Astrocyte of the cerebellum (primary cell): ENCODE results near the gene PRPSAP2.
"Not testable (repeated sequence)": the region's sequence is repeated elsewhere in the genome, so short reads cannot be mapped to it uniquely, and the experiment has no call there.

Source experiments
- DNase-seq: peaks from one replicate; pipeline ENCODE4 v3.0.0-alpha.2; 2011; ENCODE audit warnings: low read depth
- H3K4me3 ChIP-seq: 2 replicates; pipeline ENCODE4 v1.5.1; 2011; ENCODE audit warnings: mild to moderate bottlenecking, low read depth, low read length, moderate library complexity
- in situ Hi-C: cut with HindIII; loops from 2 replicates; pipeline ENCODE4 v1.10.0; 2017; ENCODE audit warnings: low sequenced_read_pairs
- TF ChIP-seq, protein P1 (sequence below): IDR thresholded peaks from 2 replicates; pipeline ENCODE4 v1.5.1; 2012; ENCODE audit warnings: low read length, low read depth, moderate library complexity, mild to moderate bottlenecking; ENCODE audit errors: missing control alignments

PRPSAP2 gene

DNA sequence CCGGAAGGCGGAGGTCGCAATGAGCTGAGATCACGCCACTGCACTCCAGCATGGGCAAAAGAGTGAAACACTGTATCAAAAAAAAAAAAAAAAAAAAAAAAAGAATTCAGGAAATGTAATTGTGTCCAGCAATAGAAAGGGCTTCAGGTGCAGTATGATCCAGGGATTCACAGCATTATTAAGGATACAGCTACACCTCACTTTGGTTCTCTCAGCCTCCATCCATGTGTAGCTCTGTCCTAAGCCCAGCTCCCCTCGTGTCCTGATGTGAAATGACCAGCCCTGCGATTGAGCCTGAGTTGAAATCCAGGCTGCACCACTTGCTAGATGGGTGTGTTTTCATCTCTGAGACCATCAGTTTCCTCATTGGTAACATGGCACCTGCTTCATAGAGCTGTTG lies 97.1 kb downstream of the PRPSAP2 start:
- H3K4me3 ChIP-seq = no peak overlapping the region
- in situ Hi-C loops = no loop called here

DNA sequence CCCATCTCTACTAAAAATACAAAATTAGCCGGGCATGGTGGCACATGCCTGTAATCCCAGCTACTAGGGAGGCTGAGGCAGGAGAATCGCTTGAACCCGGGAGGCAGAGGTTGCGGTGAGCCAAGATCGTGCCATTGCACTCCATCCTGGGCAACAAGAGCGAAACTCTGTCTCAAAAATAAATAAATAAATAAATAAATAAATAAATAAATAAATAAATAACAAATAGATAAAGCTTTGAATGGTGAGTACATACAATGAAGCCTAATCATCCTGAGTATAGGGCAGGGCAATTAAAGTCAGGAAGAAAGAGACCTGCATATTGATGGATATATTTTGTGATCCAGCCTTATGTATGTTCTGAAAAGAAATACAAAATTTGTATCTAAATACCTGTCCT lies 98.1 kb downstream of the PRPSAP2 start:
- DNase-seq, in situ Hi-C loops, H3K4me3 ChIP-seq: not testable (repeated sequence)

More for the DNA sequence above, 97.1 kb downstream of the PRPSAP2 start:
- TF ChIP-seq, protein P1, sequence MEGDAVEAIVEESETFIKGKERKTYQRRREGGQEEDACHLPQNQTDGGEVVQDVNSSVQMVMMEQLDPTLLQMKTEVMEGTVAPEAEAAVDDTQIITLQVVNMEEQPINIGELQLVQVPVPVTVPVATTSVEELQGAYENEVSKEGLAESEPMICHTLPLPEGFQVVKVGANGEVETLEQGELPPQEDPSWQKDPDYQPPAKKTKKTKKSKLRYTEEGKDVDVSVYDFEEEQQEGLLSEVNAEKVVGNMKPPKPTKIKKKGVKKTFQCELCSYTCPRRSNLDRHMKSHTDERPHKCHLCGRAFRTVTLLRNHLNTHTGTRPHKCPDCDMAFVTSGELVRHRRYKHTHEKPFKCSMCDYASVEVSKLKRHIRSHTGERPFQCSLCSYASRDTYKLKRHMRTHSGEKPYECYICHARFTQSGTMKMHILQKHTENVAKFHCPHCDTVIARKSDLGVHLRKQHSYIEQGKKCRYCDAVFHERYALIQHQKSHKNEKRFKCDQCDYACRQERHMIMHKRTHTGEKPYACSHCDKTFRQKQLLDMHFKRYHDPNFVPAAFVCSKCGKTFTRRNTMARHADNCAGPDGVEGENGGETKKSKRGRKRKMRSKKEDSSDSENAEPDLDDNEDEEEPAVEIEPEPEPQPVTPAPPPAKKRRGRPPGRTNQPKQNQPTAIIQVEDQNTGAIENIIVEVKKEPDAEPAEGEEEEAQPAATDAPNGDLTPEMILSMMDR = no peak
- no peak for DNase-seq

DNA sequence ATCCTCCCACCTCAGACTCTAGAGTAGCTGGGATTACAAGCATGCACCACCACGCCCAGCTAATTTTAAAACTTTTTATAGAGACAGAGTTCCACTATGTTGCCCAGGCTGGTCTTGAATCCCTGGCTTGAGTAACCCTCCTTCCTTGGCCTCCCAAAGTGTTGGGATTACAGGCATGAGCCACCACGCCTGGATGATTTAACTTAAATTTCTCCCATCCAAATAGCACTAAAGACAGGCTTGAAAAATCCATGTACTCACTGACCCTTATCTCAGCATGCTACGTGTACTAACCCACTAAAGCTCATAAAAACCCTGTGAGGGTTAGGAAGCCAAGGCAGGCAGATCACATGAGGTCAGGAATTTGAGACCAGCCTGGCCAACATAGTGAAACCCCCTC lies 98.7 kb downstream of the PRPSAP2 start:
- no peak for DNase-seq
- TF ChIP-seq, protein P1 = no peak
- no peak overlapping the region for H3K4me3 ChIP-seq
- in situ Hi-C loops = no loop called here

DNA sequence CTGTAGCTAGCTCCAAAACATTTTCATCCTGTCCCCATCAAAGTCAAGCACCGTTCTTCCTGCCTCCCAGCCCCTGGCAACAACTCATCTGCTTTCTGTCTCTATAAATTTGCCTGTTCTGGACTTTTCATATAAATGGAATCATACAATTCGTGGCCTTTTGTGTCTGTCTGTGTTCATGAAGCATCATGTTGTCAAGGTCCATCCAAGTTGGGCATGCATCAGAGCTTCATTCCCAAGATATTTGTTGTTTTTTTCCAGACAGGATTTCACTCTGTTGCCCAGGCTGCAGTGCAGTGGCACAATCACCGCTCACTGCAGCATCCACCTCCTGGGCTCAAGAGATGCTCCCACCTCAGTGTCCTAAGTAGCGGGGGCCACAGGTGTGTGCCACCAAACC lies 99.9 kb downstream of the PRPSAP2 start:
- H3K4me3 ChIP-seq = no peak overlapping the region
- TF ChIP-seq, protein P1 = no peak
- DNase-seq = no peak
- in situ Hi-C loops = no loop called here

DNA sequence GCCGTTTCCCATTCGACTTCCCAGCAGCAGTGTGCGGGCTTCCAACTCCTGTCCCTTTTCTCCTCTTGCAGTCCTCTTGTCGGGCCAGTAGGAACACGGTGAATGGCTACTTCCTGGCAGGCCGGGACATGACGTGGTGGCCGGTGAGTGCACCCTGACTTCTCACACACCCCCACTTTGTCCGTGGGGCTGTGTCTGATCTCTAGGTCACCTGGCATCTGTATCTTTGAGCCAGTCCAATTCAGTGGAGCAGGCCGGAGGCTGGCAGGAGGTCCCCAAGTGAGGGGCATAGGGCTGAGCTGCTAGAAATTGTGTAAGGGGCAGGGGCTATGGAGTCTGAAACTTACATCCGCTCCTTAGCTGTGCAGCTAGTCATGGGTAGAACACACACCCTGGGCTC lies 100.7 kb downstream of the PRPSAP2 start:
- TF ChIP-seq, protein P1 = no peak
- in situ Hi-C loops = no loop called here
- DNase-seq = no peak

DNA sequence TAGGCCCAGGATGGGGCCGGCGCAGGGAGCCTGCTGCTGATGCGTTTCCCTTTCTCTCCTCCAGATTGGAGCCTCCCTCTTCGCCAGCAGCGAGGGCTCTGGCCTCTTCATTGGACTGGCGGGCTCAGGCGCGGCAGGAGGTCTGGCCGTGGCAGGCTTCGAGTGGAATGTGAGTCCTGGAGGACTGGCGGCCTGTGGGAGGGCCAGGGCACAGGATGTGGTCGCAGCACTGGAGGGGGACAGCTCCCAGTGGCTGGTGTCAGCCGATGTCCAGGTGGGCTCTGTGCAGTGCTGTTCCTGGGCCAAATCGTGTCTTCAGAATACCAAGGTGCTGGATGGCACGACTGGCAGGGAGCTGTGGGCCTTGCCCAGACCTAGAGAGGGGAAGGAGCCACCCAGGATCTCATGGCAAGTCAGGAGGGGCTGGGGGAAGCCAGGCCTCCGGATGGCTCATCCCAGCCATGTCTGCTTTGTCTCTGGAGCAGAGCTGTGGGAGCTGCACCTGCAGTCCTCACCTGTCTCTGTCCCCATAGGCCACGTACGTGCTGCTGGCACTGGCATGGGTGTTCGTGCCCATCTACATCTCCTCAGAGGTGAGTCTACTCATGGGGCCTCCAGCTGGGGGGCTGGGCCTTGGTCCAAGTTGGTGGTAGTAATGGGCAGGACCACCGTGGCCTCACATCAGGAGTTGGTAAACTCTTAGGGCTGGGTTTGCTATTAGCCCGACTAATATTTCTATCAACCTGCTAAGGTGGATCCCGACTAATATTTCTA lies 101.3 kb downstream of the PRPSAP2 start:
- in situ Hi-C loops = no loop called here
- TF ChIP-seq, protein P1 = no peak
- DNase-seq = no peak
- H3K4me3 ChIP-seq = no peak overlapping the region

More for the DNA sequence above, 100.7 kb downstream of the PRPSAP2 start:
- H3K4me3 ChIP-seq = no peak overlapping the region

DNA sequence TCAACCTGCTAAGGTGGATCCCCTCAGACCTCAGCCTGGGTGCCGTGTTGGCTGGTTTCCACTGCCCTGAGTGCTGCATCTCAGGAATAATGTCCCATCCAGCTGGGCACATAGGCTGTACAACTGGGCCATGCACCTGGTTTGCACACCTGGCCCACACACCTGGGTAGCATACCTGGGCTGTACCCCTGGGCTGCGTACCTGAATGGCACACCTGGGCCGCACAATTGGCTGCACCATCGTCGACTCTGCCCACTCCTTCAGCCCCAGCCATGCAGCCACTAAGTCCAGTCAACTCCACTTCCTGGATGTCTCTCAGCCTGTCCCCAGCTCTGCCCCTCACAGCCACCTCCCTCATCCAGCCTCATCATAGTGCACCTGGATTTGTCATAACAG lies 101.9 kb downstream of the PRPSAP2 start:
- no peak overlapping the region for H3K4me3 ChIP-seq
- no peak for DNase-seq
- in situ Hi-C loops = no loop called here
- TF ChIP-seq, protein P1 = no peak
